Panc1 (cell line): ENCODE data around the gene TIAM2.

Experiments
- CTCF ChIP-seq: fragments of 450-650 bp; IDR thresholded peaks from 2 replicates; pipeline ENCODE4 v1.5.1; 2017; ENCODE audit warnings: mild to moderate bottlenecking
- POLR2AphosphoS5 ChIP-seq: IDR thresholded peaks from 2 replicates; pipeline ENCODE4 v1.6.1; 2012; ENCODE audit warnings: mild to moderate bottlenecking, low read depth, low read length, moderate library complexity
- SIN3A ChIP-seq: IDR thresholded peaks from 2 replicates; pipeline ENCODE4 v1.6.1; 2012; ENCODE audit warnings: low read depth, mild to moderate bottlenecking, low read length, moderate library complexity, borderline replicate concordance; ENCODE audit not compliant: insufficient read depth
- TCF7L2 ChIP-seq: IDR thresholded peaks from 2 replicates; pipeline ENCODE4 v1.6.1; 2011; ENCODE audit warnings: mild to moderate bottlenecking, low read depth, low read length, inconsistent platforms

- TF ChIP-seq CTCF (no peak), SIN3A (no peak), POLR2AphosphoS5 (no peak), TCF7L2 (no peak)
Observed at GRCh38 chr6:155141512-155141911, 146.4 kb downstream of the TIAM2 start.
